H4 (cell line): Measurements from ENCODE around the gene MBOAT2. TPM values are rescaled to one million over a fixed set of nuclear protein-coding genes. Genes with fewer than 3 reads are reported as not detected.
A peak's percentile ranks its signal among the peaks of the same experiment; 100 is the strongest.

Experiments used
- DNase-seq: peaks from one replicate; pipeline ENCODE4 v3.0.0-alpha.2; 2015; ENCODE audit warnings: low spot score
- total RNA-seq: library from RNA; depleted of rRNA; stranded (reverse); fragments of >200 nt; shearing (Covaris generic); gene quantifications from 2 replicates; pipeline ENCODE4 v1.2.3, GENCODE V29; 2014

MBOAT2 gene
- total RNA-seq, 1 experiment from 2014 or later: 26.9 TPM

GRCh38 chr2:9018109-9018508 is 14.6 kb upstream of the MBOAT2 start:
- no peak for DNase-seq

- no peak for DNase-seq
Observed at GRCh38 chr2:9017411-9017810, 13.9 kb upstream of the MBOAT2 start.

- no peak for DNase-seq
Observed at GRCh38 chr2:9015998-9016397, 12.5 kb upstream of the MBOAT2 start.

DNA sequence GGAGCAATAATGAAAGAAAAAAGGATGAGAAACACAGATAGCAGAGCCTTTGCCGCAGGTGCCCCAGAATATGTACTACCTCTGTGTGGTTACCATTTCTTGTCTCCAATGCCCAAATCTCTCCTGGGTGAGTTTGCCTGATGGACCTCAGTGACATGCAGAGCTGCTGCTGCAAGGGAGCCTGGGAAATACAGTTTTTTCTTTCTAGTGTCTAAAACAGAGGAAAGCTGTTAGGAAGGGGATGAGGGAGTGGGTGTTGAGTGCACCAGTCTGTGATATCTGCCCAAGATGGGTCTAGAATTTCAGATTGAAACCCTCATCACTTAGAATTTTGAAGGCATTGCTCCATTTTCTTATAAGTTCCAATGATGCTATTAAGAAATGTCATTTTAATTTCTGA is 9.9 kb upstream of the MBOAT2 start:
- DNase-seq: no peak

- peak; percentile 23 for DNase-seq
Observed at GRCh38 chr2:9010866-9011265, 7.4 kb upstream of the MBOAT2 start.

DNA sequence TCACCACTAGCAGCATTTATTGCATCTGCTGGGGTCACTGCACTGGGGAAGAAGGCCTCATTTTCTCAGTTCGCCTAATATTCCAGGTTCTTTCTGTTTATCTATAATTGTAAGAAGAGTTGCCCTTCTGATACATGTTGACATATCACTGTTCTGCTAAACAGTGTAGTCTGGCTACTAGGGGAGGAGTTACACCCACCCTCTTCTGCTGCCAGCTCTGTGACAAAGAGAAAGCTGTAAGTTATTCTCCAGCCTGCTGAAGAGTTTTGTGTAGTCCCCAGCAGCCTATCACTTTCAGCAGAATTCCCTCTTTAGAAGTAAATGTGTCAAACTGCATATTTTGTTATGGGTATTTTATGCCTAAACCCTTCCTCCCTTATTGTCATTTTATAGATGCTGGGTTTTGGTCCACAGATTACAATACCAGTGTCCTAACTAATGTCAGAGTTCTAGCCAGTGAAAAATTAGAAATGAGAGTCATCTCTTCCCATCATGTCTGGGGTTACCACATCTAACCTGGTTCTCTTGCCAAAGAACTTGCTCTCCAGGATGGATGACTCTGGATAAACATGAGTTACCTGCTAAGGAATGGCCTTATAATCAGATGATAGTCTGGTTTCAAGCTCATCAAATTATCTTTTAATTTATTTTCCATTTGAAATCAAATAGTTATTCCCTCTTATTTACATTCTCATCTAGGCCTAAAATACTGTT is 5.6 kb upstream of the MBOAT2 start:
- no peak for DNase-seq

DNA sequence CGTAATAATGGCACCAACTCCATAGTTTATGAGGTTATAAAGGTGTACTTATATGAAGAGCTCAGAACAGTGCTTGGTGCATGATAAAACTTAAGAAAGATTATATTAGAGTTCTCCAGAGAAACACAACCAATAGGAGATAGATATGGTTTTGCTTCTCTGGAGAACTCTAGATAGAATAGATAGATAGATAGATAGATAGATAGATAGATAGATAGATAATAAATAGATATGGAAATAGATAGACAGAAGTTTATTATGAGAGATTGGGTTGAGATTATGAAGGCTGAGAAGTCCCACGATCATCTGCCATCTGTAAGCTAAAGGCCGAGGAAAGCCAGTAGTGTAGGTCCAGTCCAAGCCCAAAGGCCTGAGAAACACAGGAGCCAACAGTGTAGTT is 2.9 kb upstream of the MBOAT2 start:
- DNase-seq: no peak

DNA sequence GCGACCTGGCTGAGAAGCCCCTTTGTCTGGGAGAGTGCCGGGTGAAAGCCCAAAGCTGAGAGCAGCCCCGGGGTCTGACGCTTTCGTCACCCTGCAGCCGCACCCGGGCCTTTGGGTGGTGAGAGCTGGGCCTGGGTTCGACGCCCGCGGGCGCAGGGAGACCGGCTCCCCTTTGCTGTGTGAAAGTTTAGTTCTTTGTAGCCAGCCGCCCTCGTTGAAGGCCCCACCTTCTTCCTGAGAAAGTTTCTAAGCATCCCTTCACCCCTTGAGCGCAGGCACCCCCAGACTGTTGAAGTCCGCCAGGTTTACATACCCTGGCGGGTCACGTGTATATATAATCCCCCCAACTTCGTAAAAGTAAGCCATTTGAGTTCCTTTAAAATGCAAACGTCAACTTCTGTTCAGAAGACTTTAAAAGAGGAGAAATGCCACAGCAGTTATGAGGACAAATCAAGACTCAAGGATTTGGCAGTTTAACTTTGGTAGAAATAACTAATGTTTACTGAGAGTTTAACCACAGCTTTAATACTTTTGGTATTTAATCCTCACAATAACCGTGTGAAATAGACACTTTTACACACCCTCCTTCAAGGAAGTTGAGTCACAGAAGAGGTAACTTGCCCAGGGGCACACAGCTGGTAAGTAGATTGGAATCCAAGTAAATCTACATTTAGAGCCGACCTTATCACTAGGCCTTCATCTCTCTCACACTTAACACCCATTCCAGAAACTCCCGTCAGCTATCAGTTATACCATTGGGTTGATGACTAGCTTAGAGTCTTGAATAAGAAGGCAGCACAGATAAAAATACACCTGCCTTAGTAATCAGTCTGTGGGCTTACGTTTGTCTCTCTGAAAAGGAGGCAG is 1.1 kb upstream of the MBOAT2 start:
- DNase-seq: no peak

- no peak for DNase-seq
Observed at GRCh38 chr2:9003366-9003615, 193 bp downstream of the MBOAT2 start.

- no peak for DNase-seq
Observed at GRCh38 chr2:9002637-9003365, 683 bp downstream of the MBOAT2 start.

- no peak for DNase-seq
Observed at GRCh38 chr2:9002313-9002636, 1.2 kb downstream of the MBOAT2 start.

- DNase-seq: no peak
Observed at GRCh38 chr2:9001778-9002177, 1.7 kb downstream of the MBOAT2 start.

DNA sequence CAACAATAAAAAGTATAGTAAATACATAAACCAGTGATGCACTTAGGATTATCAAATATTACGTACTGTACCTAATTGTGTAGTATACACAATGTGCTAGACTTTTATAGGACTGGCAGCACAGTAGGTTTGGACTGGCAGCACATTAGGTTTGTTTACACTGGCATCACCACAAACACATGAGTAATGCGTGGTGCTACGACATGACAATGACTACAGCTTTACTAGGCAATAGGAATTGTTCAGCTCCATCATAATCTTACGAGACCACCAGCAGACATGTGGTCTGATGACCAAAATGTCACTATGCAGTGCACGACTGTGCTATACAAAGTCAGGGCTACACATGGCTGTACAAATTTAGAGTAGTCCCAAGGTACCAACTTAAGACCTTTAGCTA is 2.3 kb downstream of the MBOAT2 start:
- peak; percentile 74 for DNase-seq

- DNase-seq: no peak
Observed at GRCh38 chr2:9000442-9000841, 3.0 kb downstream of the MBOAT2 start.

DNA sequence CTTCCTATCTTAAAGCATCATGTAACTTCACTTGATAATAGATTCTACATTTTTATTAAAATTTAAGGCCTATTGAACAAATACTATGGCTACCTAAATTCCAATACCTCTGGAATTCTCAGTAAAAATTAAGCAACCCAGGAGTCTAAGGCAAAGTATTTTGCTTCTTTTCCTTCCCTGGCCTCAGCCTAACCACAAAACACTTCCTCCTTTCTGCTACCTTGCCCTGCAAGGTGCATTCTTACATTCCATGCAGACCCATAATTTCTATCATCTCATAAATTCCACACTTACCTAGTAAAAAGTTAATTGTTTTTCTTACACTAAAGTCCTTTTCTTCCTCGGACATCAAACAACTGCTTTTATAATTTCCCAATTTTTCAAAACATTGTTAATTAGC is 3.7 kb downstream of the MBOAT2 start:
- DNase-seq: no peak

GRCh38 chr2:8999102-8999446 is 4.4 kb downstream of the MBOAT2 start:
- no peak for DNase-seq

- no peak for DNase-seq
Observed at GRCh38 chr2:8998418-8999101, 4.9 kb downstream of the MBOAT2 start.

DNA sequence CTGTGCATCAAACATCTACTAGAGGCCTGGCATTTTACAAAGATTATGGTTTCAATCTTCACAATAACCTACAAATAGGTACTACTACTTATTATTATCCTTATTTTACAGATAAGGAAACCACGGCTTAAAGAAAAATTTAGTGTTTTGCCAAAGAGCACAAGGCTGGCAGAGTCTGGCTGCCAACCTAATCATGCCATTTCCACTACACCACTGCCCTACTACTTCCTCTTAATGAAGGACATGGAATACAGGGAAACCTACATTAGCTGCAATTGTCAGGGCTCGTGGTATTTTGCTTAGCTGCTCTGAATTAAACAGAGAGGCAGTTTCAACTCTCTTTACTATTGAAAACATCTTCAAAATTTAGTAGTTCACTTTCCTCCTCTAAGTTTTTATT is 5.9 kb downstream of the MBOAT2 start:
- no peak for DNase-seq

- DNase-seq: no peak
Observed at GRCh38 chr2:8997108-8997507, 6.4 kb downstream of the MBOAT2 start.

GRCh38 chr2:8996006-8996405 is 7.5 kb downstream of the MBOAT2 start:
- no peak for DNase-seq

- no peak for DNase-seq
Observed at GRCh38 chr2:8994386-8994785, 9.1 kb downstream of the MBOAT2 start.

GRCh38 chr2:8993902-8994278 is 9.6 kb downstream of the MBOAT2 start:
- DNase-seq: no peak
